Heart left ventricle (tissue), 16 donors: Measurements from ENCODE around the gene COX19. TPM values are rescaled to one million over a fixed set of nuclear protein-coding genes. Genes with fewer than 3 reads are reported as not detected.

Experiments used
- ATAC-seq, 4 donors: fragments of 200-7000 bp; cut with Tn5 transposase; one replicate each; pipeline ENCODE4 v1.9.1; 2020 to 2022; ENCODE audit warnings: moderate library complexity in 4 of 4, mild to moderate bottlenecking in 3 of 4, moderate number of reproducible peaks in 1 of 4
- DNase-seq, 5 donors: peaks; one replicate each; pipeline ENCODE4 v3.0.0-alpha.2; 2020
- H3K27ac ChIP-seq, 12 donors: fragments of 200-600 bp; sonication (generic) in 4 of 12; one replicate each; pipeline versions ENCODE4 v1.5.0 to v1.8.0; 2016 to 2022; ENCODE audit warnings: mild to moderate bottlenecking in 2 of 12
- H3K27me3 ChIP-seq, 9 donors: fragments of 200-600 bp; sonication (generic) in 2 of 9; one replicate each; pipeline versions ENCODE4 v1.5.1 to v1.8.0; 2016 to 2022; ENCODE audit warnings: mild to moderate bottlenecking in 3 of 9
- H3K36me3 ChIP-seq, 9 donors: fragments of 200-600 bp; sonication (generic) in 2 of 9; one replicate each; pipeline versions ENCODE4 v1.5.0 to v1.8.0; 2018 to 2022; ENCODE audit warnings: mild to moderate bottlenecking in 2 of 9
- H3K4me1 ChIP-seq, 12 donors: fragments of 200-600 bp; sonication (generic) in 4 of 12; one replicate each; pipeline versions ENCODE4 v1.5.0 to v1.8.0; 2016 to 2022; ENCODE audit warnings: mild to moderate bottlenecking in 3 of 12
- H3K4me3 ChIP-seq, 12 donors: fragments of 200-600 bp; sonication (generic) in 4 of 12; one replicate each; pipeline versions ENCODE4 v1.5.0 to v1.8.0; 2017 to 2022; ENCODE audit warnings: mild to moderate bottlenecking in 9 of 12, moderate library complexity in 4 of 12
- H3K9me3 ChIP-seq, 12 donors: fragments of 200-600 bp; sonication (generic) in 4 of 12; one replicate each; pipeline versions ENCODE4 v1.5.0 to v1.8.0; 2016 to 2022; ENCODE audit warnings: mild to moderate bottlenecking in 1 of 12
- POLR2A ChIP-seq, 2 donors: fragments of 450-650 bp; IDR thresholded peaks; one replicate each; pipeline ENCODE4 v1.6.1; 2017; ENCODE audit warnings: antibody characterized with exemption in 2 of 2, mild to moderate bottlenecking in 2 of 2, moderate library complexity in 2 of 2
- WGBS, 4 donors: extraction: QIAGEN DNeasy Blood & Tissue Kit in 2 of 4; methylation state at CpG; one replicate each; pipeline versions ENCODE4 v1.1.5 to v1.1.7; 2013 to 2018; 5-methylcytosine and 5-hydroxymethylcytosine counted together
- intact Hi-C, 10 donors: fragments of 100-400 bp; cut with DNase I; formaldehyde crosslinking; loops; one replicate each; pipeline versions ENCODE4 v1.11.1 to v1.14.2; 2022
- polyA plus RNA-seq, 2 donors: library from polyadenylated mRNA; stranded (reverse); fragments of 200-250 nt; gene quantifications; one replicate each; pipeline ENCODE4 v1.2.3, GENCODE V29; 2013
- total RNA-seq, 9 donors: library from RNA; depleted of rRNA in 2 of 9; stranded (reverse); fragments of >200 nt in 2 of 9; fragmentation: NEBNext Ultra II Directional in 3 of 9; extraction: Animal tissue kit (Norgen Biotek cat#: 25700) in 3 of 9; gene quantifications; one replicate each; pipeline versions ENCODE4 v1.1.0 to v1.2.4, GENCODE V29; 2016 to 2023
- TF ChIP-seq, protein P1 (sequence below), 12 donors: fragments of 200-600 bp; sonication (generic) in 4 of 12; IDR thresholded peaks; one replicate each; pipeline versions ENCODE4 v1.5.0 to v1.8.0; 2018 to 2022; ENCODE audit warnings: antibody characterized with exemption in 12 of 12, mild to moderate bottlenecking in 5 of 12
- donor health status: ischemic (EF 13 %, LVEDD 7.1; RV severe dilation, severe dysfunction).
- donor health status: healthy with polysubstance abuse.
- donor health status: DM: no; HTN: yes; CAD: no.
- donor health status: DM: no; HTN: no; CAD: no.
- donor health status: ischemic (EF 25% LVEDD 6.9; RV normal size, moderate dysfunction).
- donor health status: ischemic (EF 25% LVEDD 5.7; RV mildly dilated, moderate dysfunction).
- donor health status: healthy.
- donor health status: DM: yes; HTN: yes; CAD: no.
- donor health status: ischemic (EF 35%, LVEDD 5.7; RV mildly dilated, moderate dysfunction).
- donor health status: nonischemic (EF 11% LVEDD 7.7; RV severe dilation, severe dysfunction).
- donor health status: DM: yes; HTN: yes; CAD: no.
- donor health status: PGD.
- donor health status: ischemic (EF 29% LVEDD 5.4; RV normal size, mild dysfunction).
- donor health status: nonischemic (EF 23%, LVEDD 6.1; RV moderate dilation, normal function).

Gene COX19
- total and polyA plus RNA-seq, 11 donors, result 3.1 to 7.8 (median 6.5) TPM

DNA sequence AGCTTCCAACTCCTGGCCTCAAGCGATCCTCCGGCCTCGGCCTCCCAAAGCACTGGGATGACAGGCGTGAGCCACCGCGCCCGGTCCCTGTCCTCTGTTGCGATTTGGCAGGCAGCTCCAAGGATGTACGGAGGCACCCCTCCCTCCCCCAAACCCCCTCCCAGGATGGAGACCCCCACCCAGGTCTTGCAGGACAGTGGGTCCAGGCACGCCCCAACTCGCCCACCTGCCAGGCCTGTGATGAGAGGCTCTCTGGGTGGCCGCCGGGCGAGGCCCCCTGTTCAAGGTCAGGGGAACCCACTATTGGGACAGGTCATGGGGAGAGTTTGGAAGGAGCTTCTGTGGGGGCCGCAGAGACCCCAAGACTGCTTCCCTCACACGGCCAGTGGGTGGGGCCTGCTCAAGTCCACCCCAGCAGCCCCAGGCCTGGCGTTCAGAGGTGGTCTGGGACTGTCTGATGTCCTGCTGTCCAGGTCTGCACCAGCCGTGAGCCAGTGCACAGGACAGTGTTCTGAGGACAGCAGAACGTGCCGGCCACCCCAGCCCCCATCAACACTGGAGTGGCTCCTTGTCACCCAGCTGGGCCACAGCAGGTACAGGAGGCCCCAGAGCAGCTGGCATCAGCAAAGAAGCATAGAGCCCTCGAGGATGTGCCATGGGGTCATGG lies 23.3 kb downstream of the COX19 start:
- H3K27ac ChIP-seq, result no peak overlapping the region
- peaks cover 0 to 32% (median 9%) of the 10 kb centered on the region in 12 donors for H3K4me1 ChIP-seq
- DNase-seq (peak in 3 of 5 donors; percentile 17 to 55 (median 24)), ATAC-seq (no peak)
- H3K36me3 ChIP-seq, result peaks cover 0 to 4% (median 0%) of the 10 kb centered on the region in 9 donors
- H3K27me3 ChIP-seq, result peaks cover 0 to 33% (median 8%) of the 10 kb centered on the region in 9 donors
- no peaks in the 10 kb centered on the region for H3K9me3 ChIP-seq
- intact Hi-C loops, result loop anchor here in 3 of 10 donors (2.0 to 10.0 kb wide), 4 partner anchors 43 to 170 kb away; no protein-coding TSS in a partner anchor
- TF ChIP-seq POLR2A (IDR thresholded peaks at IDR 0.05), result no peak
- TF ChIP-seq, protein P1, sequence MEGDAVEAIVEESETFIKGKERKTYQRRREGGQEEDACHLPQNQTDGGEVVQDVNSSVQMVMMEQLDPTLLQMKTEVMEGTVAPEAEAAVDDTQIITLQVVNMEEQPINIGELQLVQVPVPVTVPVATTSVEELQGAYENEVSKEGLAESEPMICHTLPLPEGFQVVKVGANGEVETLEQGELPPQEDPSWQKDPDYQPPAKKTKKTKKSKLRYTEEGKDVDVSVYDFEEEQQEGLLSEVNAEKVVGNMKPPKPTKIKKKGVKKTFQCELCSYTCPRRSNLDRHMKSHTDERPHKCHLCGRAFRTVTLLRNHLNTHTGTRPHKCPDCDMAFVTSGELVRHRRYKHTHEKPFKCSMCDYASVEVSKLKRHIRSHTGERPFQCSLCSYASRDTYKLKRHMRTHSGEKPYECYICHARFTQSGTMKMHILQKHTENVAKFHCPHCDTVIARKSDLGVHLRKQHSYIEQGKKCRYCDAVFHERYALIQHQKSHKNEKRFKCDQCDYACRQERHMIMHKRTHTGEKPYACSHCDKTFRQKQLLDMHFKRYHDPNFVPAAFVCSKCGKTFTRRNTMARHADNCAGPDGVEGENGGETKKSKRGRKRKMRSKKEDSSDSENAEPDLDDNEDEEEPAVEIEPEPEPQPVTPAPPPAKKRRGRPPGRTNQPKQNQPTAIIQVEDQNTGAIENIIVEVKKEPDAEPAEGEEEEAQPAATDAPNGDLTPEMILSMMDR (IDR thresholded peaks at IDR 0.05), result no peak
- no peak overlapping the region for H3K4me3 ChIP-seq
- 91 to 95% (median 93%) methylated on average over 15 to 21 of the region's 21 CpGs for WGBS, 4 donors

DNA sequence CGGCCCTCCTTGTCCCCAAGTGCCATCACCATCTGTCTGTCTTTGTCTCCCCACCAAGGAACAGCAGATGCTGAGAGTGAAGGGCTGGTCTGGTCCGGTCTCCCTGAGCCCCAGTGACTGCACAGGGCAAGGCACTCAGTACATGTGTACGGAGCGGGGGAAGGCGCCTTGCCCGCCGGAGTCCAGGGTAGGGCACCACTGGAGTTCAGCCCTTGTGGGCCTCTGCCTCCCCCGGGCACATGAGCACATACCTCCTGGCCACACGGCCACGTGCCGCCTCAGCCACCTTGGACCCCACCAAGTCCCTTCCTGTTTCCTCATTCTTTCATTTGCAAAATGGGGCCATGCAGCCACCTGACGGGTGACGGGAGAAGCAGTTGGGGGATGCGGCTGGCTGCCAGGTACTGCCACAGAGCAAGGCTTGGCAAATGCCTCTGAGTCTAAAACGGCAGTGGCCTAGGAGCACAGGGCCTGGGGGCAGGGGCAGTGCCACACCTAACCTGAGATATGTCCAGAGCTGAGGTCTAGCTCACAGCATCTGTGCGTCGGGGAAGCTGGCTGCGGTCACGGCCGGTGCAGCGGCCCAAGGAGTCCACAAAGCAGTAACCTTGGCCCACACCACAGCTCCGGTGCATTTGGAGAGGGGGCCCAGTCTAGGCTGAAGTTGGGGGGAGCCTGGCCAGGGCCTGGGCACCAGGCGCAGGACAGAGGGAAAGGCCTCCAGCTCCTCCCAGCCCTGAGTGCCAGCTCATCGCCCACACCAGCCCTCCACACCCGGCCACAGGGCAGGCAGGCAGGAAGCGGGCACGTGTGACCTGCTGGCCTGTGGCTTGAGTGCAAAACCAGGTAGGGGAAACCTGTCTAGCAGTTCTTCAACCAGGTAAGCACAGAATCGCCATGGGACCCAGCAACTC lies 26.1 kb downstream of the COX19 start:
- H3K36me3 ChIP-seq, result peaks cover 0 to 4% (median 0%) of the 10 kb centered on the region in 9 donors
- no peaks in the 10 kb centered on the region for H3K9me3 ChIP-seq
- H3K27me3 ChIP-seq, result peaks cover 0 to 26% (median 8%) of the 10 kb centered on the region in 9 donors
- ATAC-seq, result no peak
- H3K4me1 ChIP-seq, result peaks cover 0 to 25% (median 9%) of the 10 kb centered on the region in 12 donors
- H3K4me3 ChIP-seq, result no peak overlapping the region
- TF ChIP-seq POLR2A (IDR thresholded peaks at IDR 0.05), result no peak
- TF ChIP-seq, protein P1 (IDR thresholded peaks at IDR 0.05), result no peak
- intact Hi-C loops, result loop anchor here in 1 of 10 donors (5.0 kb wide), 1 partner anchor 37 kb away; no protein-coding TSS in a partner anchor
- WGBS, 4 donors, result 88 to 90% (median 90%) methylated on average over 26 to 28 of the region's 28 CpGs
- DNase-seq, result peak in 3 of 5 donors; percentile 13 to 51 (median 20)
- no peak overlapping the region for H3K27ac ChIP-seq

DNA sequence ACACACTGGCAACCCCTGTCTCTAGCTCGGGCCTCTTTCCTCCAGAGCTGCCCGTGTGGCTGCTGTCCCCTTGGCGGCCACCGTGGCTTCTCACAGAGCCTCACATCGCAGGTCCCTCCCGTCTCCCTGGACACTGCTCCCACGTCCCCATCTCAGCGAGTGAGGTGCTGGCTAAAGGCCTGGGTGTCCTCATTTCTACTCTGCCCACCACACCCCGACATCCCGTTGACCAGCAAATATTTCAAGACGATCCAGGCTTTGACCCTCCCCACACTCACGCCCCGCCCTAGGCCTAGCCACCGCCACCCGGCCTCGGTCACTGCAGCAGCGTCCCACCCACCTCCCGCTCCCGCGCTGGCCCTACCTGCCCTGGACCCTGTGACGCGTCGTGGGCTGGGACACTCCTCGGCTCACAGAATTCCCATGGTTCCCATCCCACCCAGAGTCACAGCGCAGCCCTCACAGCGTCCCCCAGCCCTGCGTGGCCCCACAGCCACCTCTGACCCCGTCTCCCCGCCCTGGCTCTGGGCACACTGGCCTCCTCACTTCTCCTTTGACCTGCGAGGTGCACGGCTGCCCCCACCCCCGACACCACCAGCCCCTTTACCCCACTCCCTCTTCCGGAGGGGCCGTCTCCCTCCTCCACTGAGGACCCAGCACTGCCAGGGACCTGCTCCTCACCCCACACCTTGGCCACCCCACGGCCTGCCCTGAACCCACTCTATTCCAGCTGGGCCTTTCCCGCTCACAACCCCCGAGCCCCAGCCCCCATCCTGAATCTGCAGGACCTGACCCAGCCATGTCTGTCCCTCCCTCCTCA lies 27.7 kb downstream of the COX19 start:
- Histone ChIP-seq H3K4me3 (no peak overlapping the region), H3K4me1 (peaks cover 0 to 12% (median 0%) of the 10 kb centered on the region in 12 donors), H3K27me3 (peaks cover 0 to 13% (median 0%) of the 10 kb centered on the region in 9 donors), H3K27ac (no peak overlapping the region), H3K36me3 (peaks cover 0 to 4% (median 0%) of the 10 kb centered on the region in 9 donors), H3K9me3 (no peaks in the 10 kb centered on the region)
- peak in 1 of 4 donors; percentile 13 for ATAC-seq
- no peak for TF ChIP-seq POLR2A (IDR thresholded peaks at IDR 0.05)
- TF ChIP-seq, protein P1 (IDR thresholded peaks at IDR 0.05), result no peak
- WGBS, 4 donors, result 90 to 91% (median 91%) methylated on average over 34 to 37 of the region's 37 CpGs
- peak in 3 of 5 donors; percentile 15 to 40 (median 22) for DNase-seq
- intact Hi-C loops, result loop anchor here in 1 of 10 donors (5.0 kb wide), 1 partner anchor 35 kb away; no protein-coding TSS in a partner anchor
